Osteoblast (primary cell): ENCODE results near the gene STT3A. TPM values are rescaled to one million over a fixed set of nuclear protein-coding genes. Genes with fewer than 3 reads are reported as not detected.

ENCODE experiments used
- DNase-seq: peaks from one replicate; pipeline ENCODE4 v3.0.0; 2011; ENCODE audit warnings: low spot score, mixed read lengths; ENCODE audit not compliant: insufficient read length; ENCODE audit errors: missing footprints
- H2AFZ ChIP-seq: 2 replicates; pipeline ENCODE4 v1.6.0; 2011; ENCODE audit warnings: mild to moderate bottlenecking, low read length
- H3K27ac ChIP-seq: 2 replicates; pipeline ENCODE4 v1.5.1; 2011; ENCODE audit warnings: mild to moderate bottlenecking, low read depth, low read length, moderate library complexity
- H3K27me3 ChIP-seq: 2 replicates; pipeline ENCODE4 v1.6.0; 2012; ENCODE audit warnings: mild to moderate bottlenecking, control low read depth, inconsistent platforms, low read length, moderate library complexity; ENCODE audit not compliant: insufficient read depth
- H3K36me3 ChIP-seq: 2 replicates; pipeline ENCODE4 v1.5.1; 2011; ENCODE audit warnings: mild to moderate bottlenecking, low read length, control low read depth, moderate library complexity; ENCODE audit not compliant: insufficient read depth
- H3K4me1 ChIP-seq: 2 replicates; pipeline ENCODE4 v1.5.1; 2011; ENCODE audit warnings: mild to moderate bottlenecking, low read length, control low read depth, moderate library complexity; ENCODE audit not compliant: insufficient read depth
- H3K4me2 ChIP-seq: 2 replicates; pipeline ENCODE4 v1.6.0; 2011; ENCODE audit warnings: mild to moderate bottlenecking, low read length; ENCODE audit not compliant: insufficient read depth
- H3K4me3 ChIP-seq: fragments of 200-600 bp; sonication (generic); 3 replicates; pipeline ENCODE4 v1.5.1; 2012; ENCODE audit warnings: mild to moderate bottlenecking, low read length, inconsistent platforms; ENCODE audit not compliant: insufficient read depth
- H3K79me2 ChIP-seq: 2 replicates; pipeline ENCODE4 v1.6.0; 2012; ENCODE audit warnings: mild to moderate bottlenecking, low read length, control low read depth, inconsistent platforms; ENCODE audit not compliant: insufficient read depth
- H3K9me3 ChIP-seq: 2 replicates; pipeline ENCODE4 v1.5.1; 2011; ENCODE audit warnings: low read depth, low read length, control low read depth
- H4K20me1 ChIP-seq: 2 replicates; pipeline ENCODE4 v1.6.0; 2012; ENCODE audit warnings: mild to moderate bottlenecking, low read length, control low read depth; ENCODE audit not compliant: insufficient read depth
- CTCF ChIP-seq: IDR thresholded peaks from 2 replicates; pipeline ENCODE4 v1.5.1; 2011; ENCODE audit warnings: mild to moderate bottlenecking, low read depth, low read length, moderate library complexity; ENCODE audit errors: extremely low read depth
- total RNA-seq: library from RNA; depleted of rRNA; stranded (reverse); fragments of >200 nt; gene quantifications from 2 replicates; pipeline ENCODE4 v1.2.3, GENCODE V29; 2012

Gene STT3A
- total RNA-seq, 1 donor: 224 TPM

- DNase-seq: no peak
- Histone ChIP-seq H2AFZ (no peak overlapping the region), H3K4me1 (no peaks in the 10 kb centered on the region), H4K20me1 (no peaks in the 10 kb centered on the region), H3K4me3 (no peak overlapping the region), H3K79me2 (no peaks in the 10 kb centered on the region), H3K4me2 (no peak overlapping the region), H3K27ac (no peak overlapping the region), H3K27me3 (no peaks in the 10 kb centered on the region), H3K9me3 (no peaks in the 10 kb centered on the region), H3K36me3 (peaks cover 85% of the 10 kb centered on the region)
- no peak for TF ChIP-seq CTCF
Measured at GRCh38 chr11:125578783-125579182, 13.9 kb upstream of the STT3A start.

GRCh38 chr11:125579811-125580210 lies 12.8 kb upstream of the STT3A start:
- Histone ChIP-seq H3K4me2 (no peak overlapping the region), H3K4me3 (no peak overlapping the region), H3K36me3 (peaks cover 87% of the 10 kb centered on the region)

GRCh38 chr11:125583496-125583895 lies 9.2 kb upstream of the STT3A start:
- H3K4me1 ChIP-seq: no peaks in the 10 kb centered on the region
- no peak overlapping the region for H3K4me3 ChIP-seq
- no peaks in the 10 kb centered on the region for H3K9me3 ChIP-seq
- H3K36me3 ChIP-seq: peaks cover 53% of the 10 kb centered on the region
- no peaks in the 10 kb centered on the region for H4K20me1 ChIP-seq
- H2AFZ ChIP-seq: no peak overlapping the region
- H3K27ac ChIP-seq: no peak overlapping the region
- H3K27me3 ChIP-seq: no peaks in the 10 kb centered on the region
- H3K4me2 ChIP-seq: no peak overlapping the region
- DNase-seq: no peak
- TF ChIP-seq CTCF: no peak
- H3K79me2 ChIP-seq: no peaks in the 10 kb centered on the region

More at GRCh38 chr11:125579811-125580210, 12.8 kb upstream of the STT3A start:
- Histone ChIP-seq H3K27me3 (no peaks in the 10 kb centered on the region), H4K20me1 (no peaks in the 10 kb centered on the region), H3K9me3 (no peaks in the 10 kb centered on the region), H2AFZ (no peak overlapping the region), H3K79me2 (no peaks in the 10 kb centered on the region), H3K27ac (no peak overlapping the region), H3K4me1 (no peaks in the 10 kb centered on the region)
- DNase-seq: no peak
- no peak for TF ChIP-seq CTCF

GRCh38 chr11:125585487-125585886 lies 7.2 kb upstream of the STT3A start:
- H2AFZ ChIP-seq: no peak overlapping the region
- H3K36me3 ChIP-seq: peaks cover 37% of the 10 kb centered on the region
- no peak for TF ChIP-seq CTCF
- H3K4me2 ChIP-seq: no peak overlapping the region
- H3K9me3 ChIP-seq: no peaks in the 10 kb centered on the region
- no peaks in the 10 kb centered on the region for H3K27me3 ChIP-seq
- no peaks in the 10 kb centered on the region for H3K79me2 ChIP-seq
- no peak overlapping the region for H3K4me3 ChIP-seq
- H3K4me1 ChIP-seq: no peaks in the 10 kb centered on the region
- H4K20me1 ChIP-seq: no peaks in the 10 kb centered on the region
- H3K27ac ChIP-seq: no peak overlapping the region
- DNase-seq: no peak
